Gastrocnemius medialis (tissue), 4 donors: Measurements from ENCODE around the gene COL28A1. TPM values are rescaled to one million over a fixed set of nuclear protein-coding genes. Genes with fewer than 3 reads are reported as not detected.

ENCODE experiments used
- ATAC-seq, 2 donors: fragments of 150-250 bp; one replicate each; pipeline ENCODE4 v1.9.1; 2016
- DNase-seq, 2 donors: peaks; one replicate each; pipeline ENCODE4 v3.0.0-alpha.2; 2019
- H3K27ac ChIP-seq, 4 donors: fragments of 200-600 bp; sonication (generic); 1 replicate in 1 of 4; 2 replicates in 3 of 4; pipeline ENCODE4 v1.5.1; 2016 to 2018; ENCODE audit warnings: mild to moderate bottlenecking in 2 of 4, moderate library complexity in 1 of 4
- H3K27me3 ChIP-seq, 3 donors: fragments of 200-600 bp; sonication (generic) in 2 of 3; 1 replicate in 1 of 3; 2 replicates in 2 of 3; pipeline versions ENCODE4 v1.5.1 to v1.6.0; 2016 to 2019; ENCODE audit warnings: mild to moderate bottlenecking in 1 of 3, moderate library complexity in 1 of 3
- H3K36me3 ChIP-seq, 2 donors: fragments of 200-600 bp; sonication (generic) in 1 of 2; one replicate each; pipeline ENCODE4 v1.5.1; 2017 to 2018
- H3K4me1 ChIP-seq, 2 donors: fragments of 200-600 bp; sonication (generic) in 1 of 2; one replicate each; pipeline ENCODE4 v1.5.1; 2016 to 2017; ENCODE audit warnings: mild to moderate bottlenecking in 2 of 2
- H3K4me3 ChIP-seq, 4 donors: fragments of 200-600 bp; sonication (generic) in 3 of 4; 1 replicate in 1 of 4; 2 replicates in 3 of 4; pipeline ENCODE4 v1.5.1; 2016 to 2019; ENCODE audit warnings: mild to moderate bottlenecking in 2 of 4
- H3K9me3 ChIP-seq, 3 donors: fragments of 200-600 bp; sonication (generic) in 2 of 3; 1 replicate in 1 of 3; 2 replicates in 2 of 3; pipeline ENCODE4 v1.5.1; 2016 to 2019
- POLR2A ChIP-seq, 2 donors: fragments of 450-650 bp; IDR thresholded peaks; one replicate each; pipeline ENCODE4 v1.6.1; 2017; ENCODE audit warnings: antibody characterized with exemption in 2 of 2, mild to moderate bottlenecking in 2 of 2, moderate library complexity in 2 of 2
- in situ Hi-C, 4 donors: fragments of 200-750 bp; cut with MboI; loops; one replicate each; pipeline versions ENCODE4 v1.15.0 to v1.8.0; 2017; ENCODE audit warnings: low sequenced_read_pairs in 4 of 4
- intact Hi-C: fragments of 100-400 bp; cut with DNase I; formaldehyde crosslinking; loops from one replicate; pipeline ENCODE4 v1.15.1; 2023; ENCODE audit warnings: low total_unique reads
- total RNA-seq, 4 donors: library from RNA; depleted of rRNA; stranded (reverse); fragments of >200 nt; gene quantifications; one replicate each; pipeline versions ENCODE4 v1.1.0 to v1.2.3, GENCODE V29; 2016
- TF ChIP-seq, protein P1 (sequence below), 5 experiments: fragments of 450-650 bp in 3 of 5; fragments of 200-600 bp in 2 of 5; sonication (generic) in 2 of 5; IDR thresholded peaks in 4 of 5; conservative IDR thresholded peaks in 1 of 5; 1 replicate in 4 of 5; 2 replicates in 1 of 5; pipeline ENCODE4 v1.5.1; 2016 to 2019; ENCODE audit warnings: antibody characterized with exemption in 5 of 5, mild to moderate bottlenecking in 3 of 5, moderate library complexity in 3 of 5

The COL28A1 gene
- total RNA-seq, 4 donors from 2014 or later = 0.58 to 15.2 (median 2.0) TPM

DNA sequence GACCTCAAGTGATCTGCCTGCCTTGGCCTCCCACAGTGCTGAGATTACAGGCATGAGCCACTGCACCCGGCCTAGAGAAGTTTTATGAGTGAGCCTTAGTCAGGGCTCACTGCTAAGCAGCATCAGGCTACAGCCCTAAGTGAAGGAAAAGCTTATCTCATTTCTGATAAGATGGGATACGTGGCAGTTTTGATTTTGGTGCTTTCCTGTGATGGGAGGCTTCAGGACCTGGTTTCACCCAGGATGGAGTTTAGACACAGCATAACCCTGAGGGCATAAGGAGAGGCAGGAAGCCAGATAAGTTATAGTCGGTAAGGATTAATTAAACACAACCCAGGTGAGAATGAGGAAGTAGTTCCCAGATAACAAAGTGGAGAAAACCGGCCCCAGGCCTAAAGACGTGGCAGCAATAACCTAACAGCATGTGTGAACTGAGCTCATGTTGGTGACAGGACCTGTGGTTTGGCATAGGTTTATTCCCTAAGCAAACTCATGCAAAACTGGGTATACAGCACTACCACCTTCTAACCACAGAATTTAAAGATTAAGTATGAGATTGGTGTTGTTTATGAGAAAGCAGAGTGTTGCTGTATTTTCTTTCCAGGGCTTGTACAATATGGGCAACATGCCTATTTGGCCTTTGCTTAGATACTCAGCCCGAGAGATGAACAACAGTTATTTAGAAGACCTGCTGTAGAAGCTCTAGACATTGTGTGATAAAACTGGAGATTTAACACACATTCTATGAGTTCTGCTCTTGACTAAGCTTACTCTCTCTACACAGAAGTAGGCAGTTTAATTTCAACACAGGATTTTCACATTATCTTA lies 119.4 kb downstream of the COL28A1 start:
- in situ Hi-C loops = no loop called here

DNA sequence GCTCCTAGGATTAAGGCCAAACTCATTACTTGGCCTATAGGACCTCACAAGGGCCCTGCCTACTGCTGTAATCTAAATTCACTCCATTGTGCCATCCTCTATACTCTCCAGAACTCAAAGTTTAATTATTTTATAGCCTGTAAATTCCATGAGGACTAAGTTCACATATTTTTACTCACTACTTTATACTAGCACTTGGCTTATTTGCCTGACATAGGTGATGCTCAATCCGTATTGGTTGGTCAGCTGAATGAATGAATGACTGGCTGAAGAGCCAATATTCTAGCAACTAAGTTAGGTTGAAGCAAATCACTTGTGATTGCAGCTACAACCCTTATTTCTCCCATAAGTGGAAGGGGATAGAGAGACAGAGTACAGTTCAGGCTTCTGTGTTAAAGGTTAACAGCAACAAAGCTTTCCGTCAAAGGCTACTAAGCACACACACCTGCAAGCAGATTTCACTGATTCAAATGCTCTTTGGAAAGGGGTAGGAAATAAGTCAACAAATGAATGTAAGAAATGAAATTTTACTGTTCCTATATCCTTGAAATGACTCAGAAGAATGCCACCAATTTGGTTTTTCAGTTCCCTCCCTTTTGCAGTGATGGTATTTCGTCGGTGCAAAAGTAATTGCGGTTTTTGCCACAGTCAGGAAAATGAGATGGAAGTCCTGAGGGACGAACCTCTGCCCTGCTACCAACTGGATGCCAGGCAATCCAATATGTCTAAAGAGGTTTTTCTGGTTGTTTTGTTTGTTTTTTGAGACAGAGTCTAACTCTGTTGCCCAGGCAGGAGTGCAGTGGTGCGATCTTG lies 120.7 kb downstream of the COL28A1 start:
- Histone ChIP-seq H3K36me3 (no peaks in the 10 kb centered on the region), H3K27me3 (no peaks in the 10 kb centered on the region), H3K9me3 (no peaks in the 10 kb centered on the region), H3K4me3 (no peak overlapping the region), H3K27ac (no peak overlapping the region), H3K4me1 (no peaks in the 10 kb centered on the region)
- no peak for TF ChIP-seq POLR2A (IDR thresholded peaks at IDR 0.05)
- TF ChIP-seq, protein P1, sequence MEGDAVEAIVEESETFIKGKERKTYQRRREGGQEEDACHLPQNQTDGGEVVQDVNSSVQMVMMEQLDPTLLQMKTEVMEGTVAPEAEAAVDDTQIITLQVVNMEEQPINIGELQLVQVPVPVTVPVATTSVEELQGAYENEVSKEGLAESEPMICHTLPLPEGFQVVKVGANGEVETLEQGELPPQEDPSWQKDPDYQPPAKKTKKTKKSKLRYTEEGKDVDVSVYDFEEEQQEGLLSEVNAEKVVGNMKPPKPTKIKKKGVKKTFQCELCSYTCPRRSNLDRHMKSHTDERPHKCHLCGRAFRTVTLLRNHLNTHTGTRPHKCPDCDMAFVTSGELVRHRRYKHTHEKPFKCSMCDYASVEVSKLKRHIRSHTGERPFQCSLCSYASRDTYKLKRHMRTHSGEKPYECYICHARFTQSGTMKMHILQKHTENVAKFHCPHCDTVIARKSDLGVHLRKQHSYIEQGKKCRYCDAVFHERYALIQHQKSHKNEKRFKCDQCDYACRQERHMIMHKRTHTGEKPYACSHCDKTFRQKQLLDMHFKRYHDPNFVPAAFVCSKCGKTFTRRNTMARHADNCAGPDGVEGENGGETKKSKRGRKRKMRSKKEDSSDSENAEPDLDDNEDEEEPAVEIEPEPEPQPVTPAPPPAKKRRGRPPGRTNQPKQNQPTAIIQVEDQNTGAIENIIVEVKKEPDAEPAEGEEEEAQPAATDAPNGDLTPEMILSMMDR (IDR thresholded peaks at IDR 0.05 in 4 of 5, conservative IDR thresholded peaks at IDR 0.05 in 1 of 5) = no peak
- ATAC-seq (no peak), DNase-seq (no peak)
- intact Hi-C loops = no loop called here
- in situ Hi-C loops = no loop called here

More for the DNA sequence above, 119.4 kb downstream of the COL28A1 start:
- no peak for DNase-seq
- Histone ChIP-seq H3K36me3 (no peaks in the 10 kb centered on the region), H3K27me3 (no peaks in the 10 kb centered on the region), H3K4me1 (no peaks in the 10 kb centered on the region), H3K9me3 (no peaks in the 10 kb centered on the region), H3K4me3 (no peak overlapping the region), H3K27ac (no peak overlapping the region)
- intact Hi-C loops = no loop called here
- ATAC-seq = no peak
- TF ChIP-seq, protein P1 (IDR thresholded peaks at IDR 0.05 in 4 of 5, conservative IDR thresholded peaks at IDR 0.05 in 1 of 5) = no peak
- TF ChIP-seq POLR2A (IDR thresholded peaks at IDR 0.05) = no peak

DNA sequence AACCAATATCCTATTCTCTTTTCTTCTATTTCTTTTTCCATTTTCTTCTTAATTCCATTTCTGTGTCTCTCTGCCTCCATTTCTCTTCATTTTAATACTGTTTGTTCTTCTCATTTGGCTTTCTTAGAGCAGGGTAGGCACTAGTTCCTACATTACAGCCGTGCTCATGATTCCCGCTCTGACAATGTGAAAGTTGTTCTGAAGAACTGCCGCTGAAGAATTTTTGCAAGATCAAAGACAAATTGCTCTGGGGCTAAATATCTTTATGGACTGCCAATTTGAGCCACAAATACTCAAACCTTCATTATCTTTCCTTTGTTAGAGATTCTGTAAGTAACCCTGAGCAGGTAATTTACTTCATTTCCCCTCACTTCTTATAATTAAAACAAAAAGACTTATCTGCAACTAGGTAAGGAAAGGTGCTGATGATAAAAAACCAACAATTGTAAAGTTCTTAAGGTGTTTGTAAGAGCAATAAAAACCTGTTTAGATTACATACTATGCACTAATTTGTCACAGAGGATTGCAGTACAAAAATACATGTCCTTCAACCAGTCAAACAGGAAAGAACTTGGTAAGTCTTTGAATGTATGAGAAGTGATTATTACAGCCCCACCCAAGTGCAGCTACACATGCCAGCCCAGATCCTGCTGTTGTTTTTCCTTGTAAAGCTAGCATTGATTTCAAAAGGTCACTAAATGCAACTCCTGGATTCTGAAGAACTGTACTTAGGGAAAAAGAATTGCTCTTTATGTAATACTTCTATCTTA lies 127.5 kb downstream of the COL28A1 start:
- intact Hi-C loops (no loop called here), in situ Hi-C loops (no loop called here)
- TF ChIP-seq, protein P1 (IDR thresholded peaks at IDR 0.05 in 4 of 5, conservative IDR thresholded peaks at IDR 0.05 in 1 of 5) = no peak
- TF ChIP-seq POLR2A (IDR thresholded peaks at IDR 0.05) = no peak
- ATAC-seq (no peak), DNase-seq (no peak)
- Histone ChIP-seq H3K36me3 (no peaks in the 10 kb centered on the region), H3K27me3 (no peaks in the 10 kb centered on the region), H3K27ac (no peak overlapping the region), H3K4me1 (no peaks in the 10 kb centered on the region), H3K9me3 (no peaks in the 10 kb centered on the region), H3K4me3 (no peak overlapping the region)

DNA sequence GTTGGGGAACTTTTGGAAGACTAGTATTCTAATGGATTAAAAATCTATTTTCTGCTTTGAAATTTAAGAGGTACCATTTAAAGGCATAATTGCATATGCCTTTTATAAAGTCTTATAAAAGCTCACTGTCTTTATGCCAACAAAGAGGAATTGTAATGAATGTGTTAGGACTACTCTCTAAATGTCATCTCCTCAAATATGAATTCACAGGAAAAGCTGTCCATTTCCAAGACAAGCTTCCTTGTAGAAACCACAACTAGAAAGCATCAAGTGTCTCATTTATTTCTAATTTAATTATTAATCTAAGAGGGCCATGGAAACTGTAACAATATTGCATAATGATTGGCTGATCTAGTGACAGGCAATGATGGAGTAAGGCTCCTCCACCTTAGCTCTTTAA lies 130.2 kb downstream of the COL28A1 start:
- in situ Hi-C loops (no loop called here), intact Hi-C loops (no loop called here)
- no peak for TF ChIP-seq POLR2A (IDR thresholded peaks at IDR 0.05)
- TF ChIP-seq, protein P1 (IDR thresholded peaks at IDR 0.05 in 4 of 5, conservative IDR thresholded peaks at IDR 0.05 in 1 of 5) = no peak
- Histone ChIP-seq H3K27me3 (no peaks in the 10 kb centered on the region), H3K9me3 (no peaks in the 10 kb centered on the region), H3K4me3 (no peak overlapping the region), H3K4me1 (no peaks in the 10 kb centered on the region), H3K36me3 (no peaks in the 10 kb centered on the region), H3K27ac (no peak overlapping the region)
- DNase-seq (no peak), ATAC-seq (no peak)
